IMR-90 (cell line): ENCODE results near the gene PLSCR3.

Source experiments
- CTCF ChIP-seq: conservative IDR thresholded peaks from 2 replicates; pipeline ENCODE4 v1.5.1; 2012; ENCODE audit warnings: mild to moderate bottlenecking, low read depth, low read length, improper control_type of control experiment
- ELK1 ChIP-seq: fragments of 150-350 bp; IDR thresholded peaks from 2 replicates; pipeline ENCODE4 v1.6.1; 2016; ENCODE audit warnings: low read depth, mild to moderate bottlenecking, low read length, moderate library complexity, borderline replicate concordance
- FOS ChIP-seq: fragments of 150-350 bp; IDR thresholded peaks from 2 replicates; pipeline ENCODE4 v1.6.1; 2016; ENCODE audit warnings: low read depth, low read length
- MAZ ChIP-seq: IDR thresholded peaks from 2 replicates; pipeline ENCODE4 v1.6.1; 2012; ENCODE audit warnings: low read depth, mild to moderate bottlenecking, low read length, improper control_type of control experiment, moderate library complexity, borderline replicate concordance
- POLR2A ChIP-seq: IDR thresholded peaks from 2 replicates; pipeline ENCODE4 v1.6.1; 2012; ENCODE audit warnings: mild to moderate bottlenecking, low read depth, low read length
- RAD21 ChIP-seq: IDR thresholded peaks from 2 replicates; pipeline ENCODE4 v1.6.1; 2012; ENCODE audit warnings: low read length, improper control_type of control experiment
- RCOR1 ChIP-seq: IDR thresholded peaks from 2 replicates; pipeline ENCODE4 v1.6.1; 2012; ENCODE audit warnings: mild to moderate bottlenecking, low read length, improper control_type of control experiment; ENCODE audit not compliant: insufficient replicate concordance
- RFX5 ChIP-seq: IDR thresholded peaks from 2 replicates; pipeline ENCODE4 v1.8.0; 2012; ENCODE audit warnings: low read depth, mild to moderate bottlenecking, low read length, moderate library complexity
- USF2 ChIP-seq: fragments of 150-350 bp; IDR thresholded peaks from 2 replicates; pipeline ENCODE4 v1.6.1; 2017; ENCODE audit warnings: mild to moderate bottlenecking, antibody characterized with exemption, low read length, low read depth

- TF ChIP-seq POLR2A (no peak), CTCF (no peak), ELK1 (no peak), RCOR1 (no peak), USF2 (no peak), FOS (no peak), RAD21 (no peak), MAZ (no peak), RFX5 (no peak)
These were observed 44.5 kb upstream of the PLSCR3 start for GRCh38 chr17:7438656-7439460.
